GM13976 (cell line): ENCODE results near the gene COL26A1.
"Not testable (repeated sequence)": the region's sequence is repeated elsewhere in the genome, so short reads cannot be mapped to it uniquely, and the experiment has no call there.

ENCODE experiments used
- DNase-seq: peaks from one replicate; pipeline ENCODE4 v3.0.0; 2012; ENCODE audit warnings: low spot score
- in situ Hi-C: fragments of 300-500 bp; cut with MboI; formaldehyde crosslinking; loops from one replicate; pipeline ENCODE4 v1.12.0; 2022; ENCODE audit warnings: low sequenced_read_pairs, mixed read lengths, inconsistent platforms; ENCODE audit not compliant: unreplicated experiment
- TF ChIP-seq, protein P1 (sequence below): IDR thresholded peaks from 2 replicates; pipeline ENCODE4 v1.5.1; 2012; ENCODE audit warnings: borderline replicate concordance, mild to moderate bottlenecking; ENCODE audit not compliant: insufficient read depth; ENCODE audit errors: extremely low read depth, missing control alignments, control extremely low read depth

COL26A1 gene

DNA sequence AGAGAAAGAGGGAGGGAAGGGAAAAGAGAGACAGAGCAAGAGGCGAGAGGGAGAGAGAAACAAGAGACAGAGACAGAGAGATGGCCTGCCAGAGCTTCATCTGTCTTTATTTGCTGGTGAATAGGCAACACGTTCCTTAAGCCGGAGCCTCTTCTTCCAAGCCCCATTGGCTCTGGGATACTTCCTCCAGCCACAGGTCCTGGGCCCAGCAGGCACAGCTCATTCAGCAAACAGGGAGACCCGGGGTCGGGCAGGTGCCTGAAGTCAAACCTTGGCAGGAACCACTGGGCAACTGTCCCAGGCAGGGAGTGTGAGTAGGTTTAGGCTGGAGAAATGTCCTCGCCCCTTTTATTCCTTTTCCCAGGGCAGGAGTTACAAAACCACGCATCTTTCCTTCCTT, 198.2 kb downstream of the COL26A1 start:
- in situ Hi-C loops = no loop called here
- TF ChIP-seq, protein P1, sequence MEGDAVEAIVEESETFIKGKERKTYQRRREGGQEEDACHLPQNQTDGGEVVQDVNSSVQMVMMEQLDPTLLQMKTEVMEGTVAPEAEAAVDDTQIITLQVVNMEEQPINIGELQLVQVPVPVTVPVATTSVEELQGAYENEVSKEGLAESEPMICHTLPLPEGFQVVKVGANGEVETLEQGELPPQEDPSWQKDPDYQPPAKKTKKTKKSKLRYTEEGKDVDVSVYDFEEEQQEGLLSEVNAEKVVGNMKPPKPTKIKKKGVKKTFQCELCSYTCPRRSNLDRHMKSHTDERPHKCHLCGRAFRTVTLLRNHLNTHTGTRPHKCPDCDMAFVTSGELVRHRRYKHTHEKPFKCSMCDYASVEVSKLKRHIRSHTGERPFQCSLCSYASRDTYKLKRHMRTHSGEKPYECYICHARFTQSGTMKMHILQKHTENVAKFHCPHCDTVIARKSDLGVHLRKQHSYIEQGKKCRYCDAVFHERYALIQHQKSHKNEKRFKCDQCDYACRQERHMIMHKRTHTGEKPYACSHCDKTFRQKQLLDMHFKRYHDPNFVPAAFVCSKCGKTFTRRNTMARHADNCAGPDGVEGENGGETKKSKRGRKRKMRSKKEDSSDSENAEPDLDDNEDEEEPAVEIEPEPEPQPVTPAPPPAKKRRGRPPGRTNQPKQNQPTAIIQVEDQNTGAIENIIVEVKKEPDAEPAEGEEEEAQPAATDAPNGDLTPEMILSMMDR = no peak
- DNase-seq = peak; percentile 7

DNA sequence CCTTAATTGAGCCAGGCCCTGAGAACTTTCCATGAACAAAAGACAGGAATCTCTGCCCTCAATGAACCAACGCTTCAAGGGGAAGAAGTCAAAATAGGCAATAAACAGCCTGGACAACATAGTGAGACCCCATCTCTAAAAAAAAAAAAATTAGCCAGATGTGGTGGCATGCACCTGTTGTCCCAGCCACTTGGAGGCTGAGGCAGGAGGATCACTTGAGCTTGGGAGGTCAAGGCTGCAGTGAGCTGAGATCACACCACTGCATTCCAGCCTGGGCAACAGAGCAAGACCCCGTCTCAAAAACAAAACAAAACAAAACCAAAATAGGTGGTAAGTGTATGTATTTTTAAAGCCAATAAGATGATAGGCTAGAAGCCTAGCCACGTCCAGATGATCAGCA, 198.6 kb downstream of the COL26A1 start:
- in situ Hi-C loops, DNase-seq: not testable (repeated sequence)

DNA sequence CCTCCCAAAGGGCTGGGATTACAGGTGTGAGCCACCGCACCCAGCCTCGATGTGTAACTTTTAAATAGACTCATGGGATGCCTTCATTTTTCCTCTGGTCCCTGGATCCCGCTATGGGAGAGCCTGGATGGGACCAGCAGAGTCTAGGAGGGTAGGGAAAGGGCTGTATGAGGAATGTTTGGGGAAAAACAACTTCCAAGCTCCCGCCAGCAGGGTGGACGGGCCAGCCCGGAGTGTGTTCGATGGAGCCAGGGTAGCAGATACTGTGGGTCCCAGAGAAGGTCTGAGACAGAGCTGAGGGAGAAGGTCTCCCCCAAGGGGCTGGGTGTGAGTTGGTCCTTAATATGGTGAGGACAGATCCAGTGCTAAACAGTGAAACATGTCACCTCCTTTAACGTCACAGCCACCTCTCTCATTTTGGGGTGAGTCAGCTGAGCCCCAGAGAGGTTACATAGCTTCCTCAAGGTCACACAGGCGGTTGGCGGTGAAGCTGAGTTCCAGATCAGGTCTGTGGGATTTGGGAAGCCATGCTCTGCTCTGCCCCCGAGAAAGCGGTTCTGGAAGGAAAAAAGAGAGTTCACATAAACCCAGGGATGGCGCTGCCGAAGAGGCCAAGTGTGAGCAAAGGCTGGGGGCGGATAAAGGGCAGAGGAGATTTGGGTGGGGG, 200.0 kb downstream of the COL26A1 start:
- peak; percentile 11 for DNase-seq
- TF ChIP-seq, protein P1 = no peak
- in situ Hi-C loops = no loop called here

DNA sequence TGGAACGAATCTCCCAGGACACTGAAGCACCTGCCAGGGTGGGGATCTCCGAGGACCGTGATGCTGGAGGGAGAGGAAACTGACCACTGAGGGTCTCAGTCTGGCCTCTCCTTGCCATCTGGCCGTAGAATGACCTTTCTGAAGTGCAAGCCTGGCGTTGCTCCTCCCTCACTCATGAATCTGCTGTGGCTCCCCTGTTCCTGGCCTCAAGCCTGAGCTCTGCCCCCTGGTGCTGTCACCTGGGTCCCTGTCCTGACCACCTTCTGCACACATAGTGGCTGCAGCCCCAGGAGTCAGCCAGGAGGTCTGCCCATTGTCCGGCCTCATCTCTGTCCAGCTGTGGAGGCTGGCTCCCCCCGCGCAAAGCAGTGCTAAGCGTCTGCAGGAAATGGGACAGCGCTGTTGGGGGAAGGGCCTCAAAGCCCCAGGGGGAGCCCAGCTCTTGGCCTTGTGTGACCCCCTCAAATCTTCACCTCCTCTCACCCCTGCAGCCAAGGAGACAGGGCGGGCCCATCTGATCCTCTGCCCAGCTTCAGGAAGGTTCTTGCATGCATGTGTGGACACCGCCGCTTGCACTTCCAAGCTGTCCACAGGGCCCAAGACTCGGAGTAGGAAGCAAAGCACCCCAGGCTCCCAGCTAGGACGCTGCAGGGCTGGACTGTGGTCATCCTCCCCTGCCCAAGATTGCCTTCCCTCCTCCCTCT, 200.7 kb downstream of the COL26A1 start:
- DNase-seq = peak; percentile 16
- TF ChIP-seq, protein P1 = no peak
- in situ Hi-C loops = no loop called here

DNA sequence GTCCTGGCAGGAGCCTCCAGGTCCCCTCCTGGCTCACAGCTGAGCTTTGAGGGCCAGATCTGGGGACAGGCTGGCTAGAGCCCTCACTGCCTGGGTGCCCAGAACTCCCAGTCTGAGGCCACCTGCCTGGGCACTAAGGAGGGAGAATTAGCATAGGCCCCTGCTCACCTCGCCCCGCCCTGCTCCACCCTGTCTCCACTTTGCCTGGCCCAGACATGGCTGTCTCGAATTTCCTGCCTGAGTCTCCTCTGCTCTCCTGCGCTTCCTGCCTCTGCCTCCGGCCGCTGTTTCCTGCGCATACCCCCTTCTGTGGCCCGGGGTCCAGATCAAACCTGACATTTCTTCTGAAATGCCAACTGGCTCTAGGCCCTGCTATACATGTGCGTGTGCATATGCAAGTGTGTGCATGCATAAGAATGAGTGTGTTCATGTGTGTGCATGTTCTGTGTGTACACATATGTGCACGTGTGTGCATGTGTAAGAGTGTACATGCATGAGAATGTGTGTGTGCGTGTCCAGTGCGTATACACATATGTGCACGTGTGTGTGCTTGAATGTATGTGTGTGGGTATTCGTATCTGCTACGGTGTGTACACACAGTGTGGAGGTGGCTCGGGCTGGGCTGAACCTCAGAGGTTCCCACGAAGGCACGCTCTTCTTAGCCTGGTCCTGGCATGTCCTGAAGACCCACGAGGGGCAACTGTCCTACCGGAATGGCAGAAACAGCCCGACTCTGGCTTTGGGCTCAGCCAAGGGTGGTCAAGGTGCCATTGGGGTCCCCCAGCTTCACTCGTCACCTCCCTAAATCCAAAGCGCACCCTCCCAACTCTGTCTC, 201.5 kb downstream of the COL26A1 start:
- peak; percentile 13 for DNase-seq
- TF ChIP-seq, protein P1 = no peak
- in situ Hi-C loops = no loop called here

DNA sequence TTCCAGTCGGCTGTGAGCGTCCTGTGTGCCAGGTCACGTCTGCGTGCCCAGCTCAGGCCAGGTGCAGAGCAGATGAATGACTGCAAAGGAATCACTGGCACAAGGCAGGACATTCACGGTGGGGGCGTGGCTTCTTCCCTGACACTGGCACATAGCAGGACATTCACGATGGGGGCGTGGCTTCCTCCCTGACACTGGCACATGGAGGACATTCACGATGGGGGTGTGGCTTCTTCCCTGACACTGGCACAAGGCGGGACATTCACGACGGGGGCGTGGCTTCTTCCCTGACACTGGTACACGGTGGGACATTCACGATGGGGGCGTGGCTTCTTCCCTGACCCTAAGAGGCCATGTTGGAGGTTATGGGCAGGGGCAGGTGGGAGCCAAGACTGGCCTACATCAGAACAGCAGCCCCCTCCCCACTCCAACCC, 202.1 kb downstream of the COL26A1 start:
- in situ Hi-C loops = no loop called here
- TF ChIP-seq, protein P1 = no peak
- no peak for DNase-seq
